Measurements from ENCODE around the gene CRKL.

Gene CRKL

GRCh38 chr22:20981787-20982562 is 64.8 kb downstream of the CRKL start, which contains the start of gene LZTR1:
TSS of gene LZTR1 (plus strand) at chr22:20982297. CDS start at chr22:20982372, 75 bp downstream.
- DNase-seq (ENCODE audit: low spot score): peak; percentile 64

GRCh38 chr22:20982563-20982882 is 65.3 kb downstream of the CRKL start:
- no peak for DNase-seq (ENCODE audit: low spot score)

- no peak for DNase-seq (ENCODE audit: low spot score)
Measured at GRCh38 chr22:20983081-20983771, 66.0 kb downstream of the CRKL start.

- DNase-seq (ENCODE audit: low spot score): no peak
Measured at GRCh38 chr22:20985720-20986119, 68.5 kb downstream of the CRKL start.

- no peak for DNase-seq (ENCODE audit: low spot score)
Measured at GRCh38 chr22:20986365-20986764, 69.2 kb downstream of the CRKL start.

- no peak for DNase-seq (ENCODE audit: low spot score)
Measured at GRCh38 chr22:20987375-20987774, 70.2 kb downstream of the CRKL start.

- DNase-seq (ENCODE audit: low spot score): no peak
Measured at GRCh38 chr22:20988573-20989322, 71.5 kb downstream of the CRKL start.

- DNase-seq (ENCODE audit: low spot score): no peak
Measured at GRCh38 chr22:20989323-20990138, 72.3 kb downstream of the CRKL start.

GRCh38 chr22:20990184-20991180 is 73.3 kb downstream of the CRKL start:
- no peak for DNase-seq (ENCODE audit: low spot score)

GRCh38 chr22:20991252-20992055 is 74.2 kb downstream of the CRKL start:
- DNase-seq (ENCODE audit: low spot score): no peak

- no peak for DNase-seq (ENCODE audit: low spot score)
Measured at GRCh38 chr22:20992056-20992442, 74.8 kb downstream of the CRKL start.

- no peak for DNase-seq (ENCODE audit: low spot score)
Measured at GRCh38 chr22:20992456-20993303, 75.5 kb downstream of the CRKL start.

GRCh38 chr22:20993304-20994127 is 76.3 kb downstream of the CRKL start:
- no peak for DNase-seq (ENCODE audit: low spot score)

- no peak for DNase-seq (ENCODE audit: low spot score)
Measured at GRCh38 chr22:20994128-20994901, 77.1 kb downstream of the CRKL start.

- no peak for DNase-seq (ENCODE audit: low spot score)
Measured at GRCh38 chr22:20994902-20995241, 77.7 kb downstream of the CRKL start.

- no peak for DNase-seq (ENCODE audit: low spot score)
Measured at GRCh38 chr22:20995329-20996030, 78.3 kb downstream of the CRKL start.

GRCh38 chr22:20996031-20996410 is 78.8 kb downstream of the CRKL start:
- DNase-seq (ENCODE audit: low spot score): no peak
